GM12892 (cell line): ENCODE results near the gene NR3C1.

ENCODE experiments used
- POLR2A ChIP-seq: IDR thresholded peaks from 2 replicates; pipeline ENCODE4 v1.6.1; 2011; ENCODE audit warnings: low read depth, low read length, control low read depth
- POLR2AphosphoS5 ChIP-seq: IDR thresholded peaks from 2 replicates; pipeline ENCODE4 v1.6.1; 2011; ENCODE audit warnings: low read depth, low read length, control low read depth
- TAF1 ChIP-seq: IDR thresholded peaks from 2 replicates; pipeline ENCODE4 v1.6.1; 2011; ENCODE audit warnings: low read depth, mild to moderate bottlenecking, control low read depth, low read length, borderline replicate concordance

GRCh38 chr5:143398053-143398355 lies 5.5 kb downstream of the NR3C1 start:
- TF ChIP-seq POLR2A (no peak), POLR2AphosphoS5 (no peak), TAF1 (no peak)
